HG02571 (cell line): ENCODE results near the gene LEO1.
"Not testable (repeated sequence)": the region's sequence is repeated elsewhere in the genome, so short reads cannot be mapped to it uniquely, and the experiment has no call there.

Experiments
- ATAC-seq: cut with Tn5 transposase; IDR thresholded peaks from one replicate; pipeline ENCODE4 v1.9.1; 2021; ENCODE audit warnings: mild to moderate bottlenecking, moderate library complexity; ENCODE audit not compliant: unreplicated experiment

LEO1 gene

GRCh38 chr15:52004806-52005205, 33.2 kb upstream of the LEO1 start:
- ATAC-seq, result no peak

DNA sequence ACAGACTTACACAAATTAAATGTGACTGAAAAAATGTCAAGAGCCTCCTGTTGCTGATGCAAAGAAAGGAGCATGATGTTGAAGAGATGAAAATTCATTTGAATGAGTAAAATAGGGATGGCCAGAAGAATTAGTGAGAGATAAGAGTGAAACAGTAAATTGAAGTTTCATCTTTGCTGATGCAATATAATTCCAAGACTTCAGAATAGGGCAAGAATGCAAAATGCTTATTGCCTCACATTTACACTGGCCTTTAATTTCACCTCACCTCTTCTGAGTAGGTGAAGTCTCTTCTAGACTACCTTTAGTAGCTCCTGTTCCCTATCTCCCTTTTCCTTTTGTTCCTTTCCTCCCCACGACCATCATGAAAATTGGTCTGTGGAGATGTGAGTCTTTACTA, 32.1 kb upstream of the LEO1 start:
- ATAC-seq, result no peak

GRCh38 chr15:52003089-52003488, 31.5 kb upstream of the LEO1 start:
- ATAC-seq, result not testable (repeated sequence)

DNA sequence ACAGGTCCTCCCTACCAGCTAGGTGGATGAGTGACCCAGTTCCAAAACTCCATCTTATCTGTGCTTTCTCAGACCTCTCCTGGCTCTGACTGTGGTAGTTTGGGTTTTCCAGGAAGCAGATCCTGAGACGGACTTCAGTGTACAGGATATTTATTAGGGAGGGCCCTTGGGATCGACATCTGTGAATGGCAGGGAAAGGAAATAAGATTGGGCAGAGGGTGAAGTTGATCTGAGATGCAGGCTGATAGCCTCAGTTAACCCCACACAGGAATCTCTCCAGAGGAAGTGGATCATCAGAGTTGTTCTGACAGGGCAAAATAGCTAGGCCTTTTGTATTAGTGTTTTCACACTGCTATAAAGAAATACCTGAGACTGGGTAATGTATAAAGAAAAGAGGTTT, 30.8 kb upstream of the LEO1 start:
- no peak for ATAC-seq

DNA sequence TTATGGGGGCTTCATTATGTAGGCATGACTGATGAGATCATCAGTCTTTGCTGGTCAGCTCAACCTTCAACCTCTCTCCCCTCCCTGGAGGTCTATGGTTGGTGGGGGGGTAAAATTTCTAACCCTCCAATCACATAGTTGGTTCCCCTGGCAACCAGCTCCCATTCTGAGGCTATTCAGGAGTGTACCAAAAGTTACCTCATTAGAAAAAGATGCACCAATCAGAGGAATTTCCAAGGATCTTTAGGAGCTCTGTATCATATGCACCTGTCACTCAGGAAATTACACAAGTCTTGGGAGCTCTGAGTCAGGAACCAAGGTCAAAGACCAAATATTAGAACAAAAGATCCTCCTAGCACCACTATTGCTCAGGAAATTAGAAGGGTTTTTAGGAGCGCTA, 21.4 kb upstream of the LEO1 start:
- ATAC-seq, result no peak

- no peak for ATAC-seq
These were observed 19.6 kb upstream of the LEO1 start for GRCh38 chr15:51991141-51991540.

- no peak for ATAC-seq
These were observed 11.2 kb upstream of the LEO1 start for GRCh38 chr15:51982770-51983103.

- ATAC-seq, result peak; percentile 66
These were observed 10.6 kb upstream of the LEO1 start for GRCh38 chr15:51982013-51982769.

GRCh38 chr15:51973775-51974174, 2.2 kb upstream of the LEO1 start:
- ATAC-seq, result no peak

DNA sequence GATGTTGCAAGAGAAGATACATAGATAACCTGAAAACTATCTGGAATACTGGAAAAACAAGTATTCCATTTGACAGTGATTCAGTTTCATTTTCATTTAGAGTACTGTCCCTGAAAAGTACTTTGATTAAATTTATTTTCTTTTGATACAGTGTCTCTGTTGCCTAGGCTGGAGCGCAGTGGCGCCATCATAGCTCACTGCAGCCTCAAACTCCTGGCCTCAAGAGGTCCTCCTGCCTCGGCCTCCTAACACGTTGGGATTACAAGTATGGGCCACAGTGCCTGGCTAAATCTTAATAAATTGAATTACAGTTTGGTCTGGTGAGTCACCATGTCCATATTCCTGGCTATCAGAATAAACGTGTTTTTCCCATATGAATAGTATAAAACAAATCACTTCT, 1.6 kb upstream of the LEO1 start:
- no peak for ATAC-seq

GRCh38 chr15:51971032-51971374, 575 bp downstream of the LEO1 start:
- peak; percentile 6 for ATAC-seq

GRCh38 chr15:51970132-51970817, 1.3 kb downstream of the LEO1 start:
- ATAC-seq, result no peak

- ATAC-seq, result no peak
These were observed 1.9 kb downstream of the LEO1 start for GRCh38 chr15:51969728-51970127.

DNA sequence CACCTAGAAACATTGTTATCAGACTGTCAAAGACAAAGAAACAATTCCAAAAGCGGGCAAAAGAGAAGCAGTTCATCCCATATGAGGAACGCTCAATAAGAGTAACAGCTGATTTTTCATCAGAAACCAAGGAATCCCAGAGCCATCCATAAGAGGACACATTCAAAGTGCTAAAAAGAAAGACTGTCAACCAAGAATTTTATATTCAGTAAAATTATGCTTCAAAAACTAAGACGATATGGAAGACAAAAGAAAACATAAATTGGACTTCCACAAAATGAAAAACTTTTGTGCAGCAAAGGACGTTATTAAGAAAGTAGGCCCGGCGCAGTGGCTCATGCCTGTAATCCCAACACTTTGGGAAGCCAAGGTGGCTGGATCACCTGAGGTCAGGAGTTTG, 4.0 kb downstream of the LEO1 start:
- ATAC-seq, result no peak

DNA sequence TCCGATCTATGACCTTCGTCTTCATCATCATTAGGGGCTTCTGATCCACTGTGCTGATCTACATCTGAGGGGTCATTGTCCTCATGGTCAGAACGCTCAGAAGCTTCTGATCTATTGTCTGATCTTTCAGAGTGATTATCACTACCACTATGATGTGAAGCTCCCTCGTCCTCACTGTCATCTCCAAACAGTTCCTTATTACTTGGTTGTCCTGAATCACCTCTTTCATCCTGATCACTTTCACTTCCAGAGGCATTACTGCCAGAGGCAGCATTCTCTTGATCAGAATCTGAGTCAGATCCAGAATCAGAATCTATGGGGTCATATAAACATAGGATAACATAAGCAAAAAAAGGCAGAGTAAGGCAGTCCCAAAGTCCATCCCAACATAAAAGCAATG, 5.4 kb downstream of the LEO1 start:
- ATAC-seq, result no peak

GRCh38 chr15:51965691-51966090, 5.9 kb downstream of the LEO1 start:
- no peak for ATAC-seq

DNA sequence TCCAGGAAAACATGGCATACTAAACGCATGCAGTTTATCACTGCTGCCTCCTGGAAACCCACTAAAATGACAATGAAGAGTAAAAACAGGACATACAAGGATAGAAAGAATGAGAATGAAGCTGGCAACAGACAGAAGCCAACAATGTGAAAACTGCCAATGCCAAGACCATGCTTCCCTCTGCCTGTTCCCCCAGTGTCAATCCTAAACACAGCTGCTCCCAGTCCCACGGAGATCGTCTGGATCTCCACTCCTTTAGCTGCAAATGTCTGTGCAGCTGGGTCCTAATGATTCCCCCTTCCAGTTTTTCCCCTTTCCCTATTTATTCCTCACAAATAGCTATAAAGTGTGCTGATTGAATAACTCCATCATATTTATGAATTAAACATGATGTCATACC, 16.1 kb downstream of the LEO1 start:
- no peak for ATAC-seq

- no peak for ATAC-seq
These were observed 18.8 kb downstream of the LEO1 start for GRCh38 chr15:51952805-51953204.

DNA sequence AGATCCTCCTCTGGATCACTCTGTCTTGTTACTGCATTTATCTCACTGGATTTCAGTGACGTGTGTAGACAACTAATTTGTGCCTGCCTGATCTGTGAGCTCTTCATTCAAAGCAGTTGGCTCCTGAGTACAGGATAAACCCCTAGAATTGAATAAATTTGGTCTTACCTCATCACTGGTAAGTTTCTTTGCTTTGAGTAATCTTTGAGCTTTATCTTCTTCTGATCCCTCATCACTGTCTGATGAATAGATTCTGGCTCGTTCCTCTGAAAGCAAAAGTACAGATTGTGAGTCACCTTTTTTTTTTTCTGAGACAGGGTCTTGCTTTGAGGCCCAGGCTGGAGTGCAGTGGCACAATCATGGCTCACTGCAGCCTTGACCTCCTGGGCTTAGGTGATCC, 24.5 kb downstream of the LEO1 start:
- no peak for ATAC-seq

DNA sequence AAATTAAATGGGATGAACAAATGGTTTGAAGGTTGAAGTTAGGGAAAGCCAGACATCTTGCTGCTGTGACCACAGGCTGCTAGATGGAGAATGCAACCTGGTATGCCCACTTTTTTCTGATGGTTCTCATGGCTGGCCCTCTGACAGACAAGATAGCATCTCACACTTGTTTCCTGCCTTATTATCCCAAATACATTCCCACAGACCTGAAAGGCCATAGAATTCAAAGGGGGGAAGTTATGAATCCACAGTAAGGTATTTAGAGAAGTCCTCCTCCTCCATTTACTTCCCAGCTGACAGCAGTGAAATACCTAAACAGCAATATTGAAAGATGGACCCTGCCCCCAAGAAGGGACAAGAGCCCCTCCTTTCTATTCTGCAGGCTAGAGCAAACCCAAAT, 32.4 kb downstream of the LEO1 start:
- ATAC-seq, result no peak

GRCh38 chr15:51938286-51938685, 33.3 kb downstream of the LEO1 start:
- no peak for ATAC-seq

DNA sequence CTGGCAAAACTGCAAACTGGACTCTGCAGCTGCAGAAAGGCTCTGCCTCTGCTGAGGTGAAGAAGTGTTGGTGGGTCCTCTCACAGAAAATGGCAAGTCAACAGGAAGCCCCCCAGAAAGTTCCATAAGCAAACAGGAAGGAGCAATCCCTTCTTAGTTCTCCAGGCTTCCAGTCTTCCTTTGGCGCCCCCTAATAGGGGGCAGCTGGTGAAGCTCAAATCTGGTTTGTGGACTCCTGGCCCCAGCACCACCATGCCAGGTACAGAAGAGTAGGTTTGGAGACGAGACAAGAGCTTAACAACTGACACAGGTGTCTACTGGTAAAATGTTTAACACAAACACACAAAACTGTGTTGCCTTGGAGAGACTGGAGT, 35.5 kb downstream of the LEO1 start:
- ATAC-seq, result no peak
